HCT116 (cell line): ENCODE data around the gene MACROH2A1. TPM values are rescaled to one million over a fixed set of nuclear protein-coding genes. Genes with fewer than 3 reads are reported as not detected.

ENCODE experiments used
- ATAC-seq: fragments of 200-7000 bp; cut with Tn5 transposase; 2 replicates; pipeline ENCODE4 v1.9.1; 2020; ENCODE audit warnings: mild to moderate bottlenecking, moderate library complexity
- BruUV-seq: library from RNA; stranded (reverse); fragments of 400-500 nt; replicated peaks from 2 replicates; lab custom pipeline; 2021; lab: Mats Ljungman, UMichigan
- CTCF ChIA-PET: fragments of 300-600 bp; sonication (Branson Sonifier 250); formaldehyde crosslinking; loops from one replicate; lab custom pipeline; 2021; ENCODE audit warnings: antibody characterized with exemption; lab: Charles Lee
- POLR2A ChIA-PET: fragments of 300-600, 350-600 bp; sonication (Branson Sonifier 250); formaldehyde crosslinking; loops from one replicate; lab custom pipeline; 2021; ENCODE audit warnings: antibody characterized with exemption; lab: Charles Lee
- RAD21 ChIA-PET, 2 experiments: fragments of 300-600 bp; sonication (Branson Sonifier 250); formaldehyde crosslinking; loops; one replicate each; lab custom pipeline; 2023; ENCODE audit warnings: low total read pairs in 2 of 2; ENCODE audit not compliant: uncharacterized antibody in 2 of 2, unreplicated experiment in 2 of 2, low non-redundant PET in 1 of 2; lab: Charles Lee
- DNase-seq: peaks from one replicate; pipeline ENCODE4 v3.0.0-alpha.2; 2010; ENCODE audit warnings: low read depth, low spot score
- H2AFZ ChIP-seq: fragments of 200-600 bp; shearing (Covaris generic), sonication (generic); 2 replicates; pipeline ENCODE4 v1.6.1; 2017; ENCODE audit warnings: low read depth, mixed run types, mixed read lengths, antibody characterized with exemption, low read length; ENCODE audit not compliant: poor library complexity, severe bottlenecking
- H3K27ac ChIP-seq: 2 replicates; pipeline ENCODE4 v1.5.1; 2012; ENCODE audit warnings: low read depth, low read length
- H3K27me3 ChIP-seq: fragments of 200-600 bp; sonication (generic); 2 replicates; pipeline ENCODE4 v1.6.1; 2016; ENCODE audit warnings: mixed run types, low read length, mixed read lengths; ENCODE audit not compliant: insufficient read depth
- H3K36me3 ChIP-seq, 2 experiments: fragments of 200-500 bp in 1 of 2; fragments of 200-600 bp in 1 of 2; sonication (Bioruptor generic) in 1 of 2; sonication (generic) in 1 of 2; 2 replicates each; pipeline versions ENCODE4 v1.5.1 to v1.6.1; 2014 to 2016; ENCODE audit warnings: low read length in 2 of 2, inconsistent platforms in 1 of 2, mixed read lengths in 1 of 2, mixed run types in 1 of 2; ENCODE audit not compliant: insufficient read depth in 2 of 2, control insufficient read depth in 1 of 2
- H3K4me1 ChIP-seq, 2 experiments: fragments of 200-600 bp in 1 of 2; sonication (generic) in 1 of 2; 2 replicates each; pipeline versions ENCODE4 v1.5.1 to v1.6.1; 2012 to 2017; ENCODE audit warnings: low read length in 2 of 2, inconsistent platforms in 1 of 2, mild to moderate bottlenecking in 1 of 2, mixed read lengths in 1 of 2, mixed run types in 1 of 2, moderate library complexity in 1 of 2; ENCODE audit not compliant: insufficient read depth in 2 of 2, control insufficient read depth in 1 of 2
- H3K4me2 ChIP-seq: fragments of 200-600 bp; sonication (generic); 2 replicates; pipeline ENCODE4 v1.6.1; 2017; ENCODE audit warnings: mixed run types, low read length, mixed read lengths
- H3K4me3 ChIP-seq, 2 experiments: fragments of 200-600 bp in 1 of 2; sonication (generic) in 1 of 2; replicated peaks in 1 of 2; 2 replicates each; pipeline ENCODE4 v1.5.1; 2011 to 2016; ENCODE audit warnings: low read length in 2 of 2, control low read depth in 1 of 2, low read depth in 1 of 2, mild to moderate bottlenecking in 1 of 2, mixed read lengths in 1 of 2, mixed run types in 1 of 2
- H3K79me2 ChIP-seq: fragments of 200-600 bp; sonication (generic); 2 replicates; pipeline ENCODE4 v1.6.1; 2017; ENCODE audit warnings: mild to moderate bottlenecking, mixed run types, low read length, moderate library complexity, mixed read lengths; ENCODE audit not compliant: insufficient read depth
- H3K9ac ChIP-seq: fragments of 200-600 bp; sonication (generic); 2 replicates; pipeline ENCODE4 v1.6.1; 2016; ENCODE audit warnings: low read length, mixed read lengths
- H3K9me2 ChIP-seq: fragments of 200-600 bp; sonication (generic), shearing (Covaris generic); 2 replicates; pipeline ENCODE4 v1.6.1; 2017; ENCODE audit warnings: mixed run types, mild to moderate bottlenecking, moderate library complexity; ENCODE audit not compliant: insufficient read depth
- H3K9me3 ChIP-seq, 2 experiments: fragments of 200-500 bp in 1 of 2; fragments of 200-600 bp in 1 of 2; sonication (Bioruptor generic) in 1 of 2; sonication (generic) in 1 of 2; 2 replicates each; pipeline ENCODE4 v1.6.1; 2014 to 2017; ENCODE audit warnings: low read length in 2 of 2, mixed read lengths in 2 of 2, inconsistent platforms in 1 of 2, low read depth in 1 of 2, mild to moderate bottlenecking in 1 of 2, mixed run types in 1 of 2, moderate library complexity in 1 of 2; ENCODE audit not compliant: control insufficient read depth in 1 of 2, insufficient read depth in 1 of 2
- H4K20me1 ChIP-seq: fragments of 200-600 bp; sonication (generic), shearing (Covaris generic); 2 replicates; pipeline ENCODE4 v1.6.1; 2017; ENCODE audit warnings: mixed run types, mild to moderate bottlenecking, moderate library complexity; ENCODE audit not compliant: insufficient read depth
- ATF3 ChIP-seq: IDR thresholded peaks from 2 replicates; pipeline ENCODE4 v1.6.1; 2012
- CEBPB ChIP-seq: IDR thresholded peaks from 2 replicates; pipeline ENCODE4 v1.6.1; 2012; ENCODE audit warnings: low read depth
- EGR1 ChIP-seq: IDR thresholded peaks from 2 replicates; pipeline ENCODE4 v1.6.1; 2012; ENCODE audit warnings: low read depth
- ELF1 ChIP-seq: IDR thresholded peaks from 2 replicates; pipeline ENCODE4 v1.6.1; 2012; ENCODE audit warnings: low read depth, borderline replicate concordance
- EZH2phosphoT487 ChIP-seq: fragments of 200-600 bp; IDR thresholded peaks from 2 replicates; pipeline ENCODE4 v1.6.1; 2018; ENCODE audit warnings: antibody characterized with exemption, borderline replicate concordance
- JUND ChIP-seq: IDR thresholded peaks from 2 replicates; pipeline ENCODE4 v1.6.1; 2012
- MAX ChIP-seq: IDR thresholded peaks from 2 replicates; pipeline ENCODE4 v1.6.1; 2012
- POLR2A ChIP-seq: IDR thresholded peaks from 2 replicates; pipeline ENCODE4 v1.7.0; 2011; ENCODE audit warnings: borderline replicate concordance; ENCODE audit not compliant: insufficient read depth, insufficient read length; ENCODE audit errors: extremely low read depth
- POLR2AphosphoS5 ChIP-seq: IDR thresholded peaks from 2 replicates; pipeline ENCODE4 v1.6.1; 2011; ENCODE audit warnings: mild to moderate bottlenecking, low read depth, low read length, moderate library complexity
- RAD21 ChIP-seq: IDR thresholded peaks from 2 replicates; pipeline ENCODE4 v1.6.1; 2012; ENCODE audit warnings: low read depth, mild to moderate bottlenecking
- SIN3A ChIP-seq: IDR thresholded peaks from 2 replicates; pipeline ENCODE4 v1.6.1; 2012; ENCODE audit warnings: low read depth
- SP1 ChIP-seq: IDR thresholded peaks from 2 replicates; pipeline ENCODE4 v1.6.1; 2012; ENCODE audit warnings: low read depth
- SRF ChIP-seq: IDR thresholded peaks from 2 replicates; pipeline ENCODE4 v1.6.1; 2012; ENCODE audit warnings: low read depth
- ZFX ChIP-seq: fragments of 450-650 bp; IDR thresholded peaks from 2 replicates; pipeline ENCODE4 v1.6.1; 2017
- intact Hi-C: fragments of 100-400 bp; cut with micrococcal nuclease; formaldehyde crosslinking; loops from 2 replicates; pipeline ENCODE4 v1.10.0; 2022
- total RNA-seq: library from RNA; stranded (reverse); gene quantifications from one replicate; pipeline ENCODE4 v1.2.1, GENCODE V29; 2021; ENCODE audit not compliant: unreplicated experiment
- TF ChIP-seq, protein P1 (sequence below): IDR thresholded peaks from 2 replicates; pipeline ENCODE4 v1.6.1; 2012; ENCODE audit warnings: low read depth

MACROH2A1 gene
- total RNA-seq, 1 experiment from 2014 or later = 218 TPM

DNA sequence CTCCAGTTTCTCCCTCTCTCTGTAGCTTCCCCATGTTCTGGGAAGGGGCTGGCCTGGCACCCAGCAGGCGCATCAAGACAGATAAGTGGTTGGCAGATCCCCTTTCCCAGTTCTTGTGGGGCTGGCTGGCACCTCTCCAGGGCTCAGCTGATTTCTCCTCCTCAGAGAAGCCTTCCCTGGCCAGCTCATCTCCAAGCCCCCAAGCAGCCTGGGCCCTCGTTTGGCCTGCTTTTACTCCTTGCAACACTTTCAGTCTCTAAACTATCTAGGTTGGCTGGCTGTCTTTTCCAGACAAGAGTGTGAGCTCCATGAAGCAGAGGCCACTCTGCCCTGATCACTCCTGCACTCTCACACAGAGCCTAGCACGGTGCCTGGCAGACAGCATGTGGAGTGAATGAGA lies 13.5 kb downstream of the MACROH2A1 start:
- ATAC-seq (no peak), DNase-seq (no peak)
- no peaks in the 10 kb centered on the region for H3K9me2 ChIP-seq
- RAD21 ChIA-PET = no interaction called here
- no TSS peak for BruUV-seq
- no peak overlapping the region for H2AFZ ChIP-seq
- H3K9me3 ChIP-seq = no peaks in the 10 kb centered on the region
- no peak overlapping the region for H3K4me3 ChIP-seq
- H3K79me2 ChIP-seq = peaks cover 100% of the 10 kb centered on the region
- no peak overlapping the region for H3K9ac ChIP-seq
- no peak for TF ChIP-seq SRF
- no peak for TF ChIP-seq ZFX
- no peak for TF ChIP-seq EZH2phosphoT487
- TF ChIP-seq RAD21 = no peak
- no peak for TF ChIP-seq ELF1
- TF ChIP-seq, all 23 proteins: peak for 0
- no peaks in the 10 kb centered on the region for H3K27me3 ChIP-seq
- intact Hi-C loops = no loop called here
- POLR2A ChIA-PET = no interaction called here
- H3K4me1 ChIP-seq = peaks cover 18 to 28% of the 10 kb centered on the region in 2 experiments
- no peak overlapping the region for H3K27ac ChIP-seq
- H4K20me1 ChIP-seq = no peaks in the 10 kb centered on the region; the same call in 1 of the 2 replicates
- no peak overlapping the region for H3K4me2 ChIP-seq
- CTCF ChIA-PET = no interaction called here
- H3K36me3 ChIP-seq = peaks cover 23 to 60% of the 10 kb centered on the region in 2 experiments; a peak in 3 of 4 replicates

GRCh38 chr5:135384898-135385297 lies 14.1 kb downstream of the MACROH2A1 start:
- H2AFZ ChIP-seq = no peak overlapping the region
- no peak for ATAC-seq
- POLR2A ChIA-PET = no interaction called here
- no peak overlapping the region for H3K4me2 ChIP-seq
- H3K9me3 ChIP-seq = no peaks in the 10 kb centered on the region
- no peaks in the 10 kb centered on the region; the same call in 1 of the 2 replicates for H4K20me1 ChIP-seq
- no peak overlapping the region for H3K4me3 ChIP-seq
- H3K9me2 ChIP-seq = no peaks in the 10 kb centered on the region
- H3K27ac ChIP-seq = no peak overlapping the region
- peaks cover 100% of the 10 kb centered on the region for H3K79me2 ChIP-seq
- no peaks in the 10 kb centered on the region for H3K27me3 ChIP-seq
- intact Hi-C loops = no loop called here
- DNase-seq = no peak
- H3K36me3 ChIP-seq = peaks cover 27 to 66% of the 10 kb centered on the region in 2 experiments; a peak in 3 of 4 replicates
- peaks cover 18 to 28% of the 10 kb centered on the region in 2 experiments for H3K4me1 ChIP-seq
- no peak overlapping the region for H3K9ac ChIP-seq
- no peak for TF ChIP-seq SIN3A
- no peak for TF ChIP-seq SP1
- no peak for TF ChIP-seq POLR2A
- no peak for TF ChIP-seq JUND
- no peak for TF ChIP-seq ATF3
- no peak for TF ChIP-seq ELF1
- no peak for TF ChIP-seq CEBPB
- TF ChIP-seq, protein P1, sequence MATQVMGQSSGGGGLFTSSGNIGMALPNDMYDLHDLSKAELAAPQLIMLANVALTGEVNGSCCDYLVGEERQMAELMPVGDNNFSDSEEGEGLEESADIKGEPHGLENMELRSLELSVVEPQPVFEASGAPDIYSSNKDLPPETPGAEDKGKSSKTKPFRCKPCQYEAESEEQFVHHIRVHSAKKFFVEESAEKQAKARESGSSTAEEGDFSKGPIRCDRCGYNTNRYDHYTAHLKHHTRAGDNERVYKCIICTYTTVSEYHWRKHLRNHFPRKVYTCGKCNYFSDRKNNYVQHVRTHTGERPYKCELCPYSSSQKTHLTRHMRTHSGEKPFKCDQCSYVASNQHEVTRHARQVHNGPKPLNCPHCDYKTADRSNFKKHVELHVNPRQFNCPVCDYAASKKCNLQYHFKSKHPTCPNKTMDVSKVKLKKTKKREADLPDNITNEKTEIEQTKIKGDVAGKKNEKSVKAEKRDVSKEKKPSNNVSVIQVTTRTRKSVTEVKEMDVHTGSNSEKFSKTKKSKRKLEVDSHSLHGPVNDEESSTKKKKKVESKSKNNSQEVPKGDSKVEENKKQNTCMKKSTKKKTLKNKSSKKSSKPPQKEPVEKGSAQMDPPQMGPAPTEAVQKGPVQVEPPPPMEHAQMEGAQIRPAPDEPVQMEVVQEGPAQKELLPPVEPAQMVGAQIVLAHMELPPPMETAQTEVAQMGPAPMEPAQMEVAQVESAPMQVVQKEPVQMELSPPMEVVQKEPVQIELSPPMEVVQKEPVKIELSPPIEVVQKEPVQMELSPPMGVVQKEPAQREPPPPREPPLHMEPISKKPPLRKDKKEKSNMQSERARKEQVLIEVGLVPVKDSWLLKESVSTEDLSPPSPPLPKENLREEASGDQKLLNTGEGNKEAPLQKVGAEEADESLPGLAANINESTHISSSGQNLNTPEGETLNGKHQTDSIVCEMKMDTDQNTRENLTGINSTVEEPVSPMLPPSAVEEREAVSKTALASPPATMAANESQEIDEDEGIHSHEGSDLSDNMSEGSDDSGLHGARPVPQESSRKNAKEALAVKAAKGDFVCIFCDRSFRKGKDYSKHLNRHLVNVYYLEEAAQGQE = no peak
- no peak for TF ChIP-seq MAX
- no peak for TF ChIP-seq SRF
- TF ChIP-seq POLR2AphosphoS5 = no peak
- TF ChIP-seq EGR1 = no peak
- RAD21 ChIA-PET = no interaction called here
- BruUV-seq = no TSS peak
- CTCF ChIA-PET = no interaction called here
